Liver (tissue), 3 donors: ENCODE results near the gene RAX2.

Experiments
- CTCF ChIP-seq: fragments of 150-350 bp; IDR thresholded peaks from 2 replicates; pipeline ENCODE4 v1.5.1; 2017; ENCODE audit warnings: improper control_type of control experiment, low read depth, low read length; ENCODE audit not compliant: missing input control
- GABPA ChIP-seq, 2 donors: IDR thresholded peaks in 1 of 2; conservative IDR thresholded peaks in 1 of 2; 2 replicates each; pipeline ENCODE4 v1.6.1; 2016; ENCODE audit warnings: antibody characterized with exemption in 2 of 2, mild to moderate bottlenecking in 1 of 2, moderate library complexity in 1 of 2
- JUND ChIP-seq, 2 donors: IDR thresholded peaks; 2 replicates each; pipeline ENCODE4 v1.6.1; 2016; ENCODE audit warnings: antibody characterized with exemption in 2 of 2
- donor health status: healthy.
- donor health status: healthy.

- TF ChIP-seq CTCF (no peak), JUND (IDR thresholded peaks at IDR 0.05) (no peak), GABPA (IDR thresholded peaks at IDR 0.05 in 1 of 2, conservative IDR thresholded peaks at IDR 0.05 in 1 of 2) (no peak)
Observed at GRCh38 chr19:3813473-3814392, 41.7 kb upstream of the RAX2 start.
